ENCODE measurements around the gene ZNF841. TPM values are rescaled to one million over a fixed set of nuclear protein-coding genes. Genes with fewer than 3 reads are reported as not detected.

Gene ZNF841
- total and polyA plus RNA-seq, 9 of the 15 experiments (the other 6 are each of a cell fraction or from before 2014, with no cell fraction given), result 3.1 to 17.1 (median 11.0) TPM

GRCh38 chr19:52028027-52028779, 67.4 kb downstream of the ZNF841 start, which contains the start of gene ZNF614 (continued):
- TF ChIP-seq BACH1 (tag; IDR thresholded peaks at IDR 0.05) (peak; percentile 76), ZNF274 (IDR thresholded peaks at IDR 0.05; ENCODE audit: borderline replicate concordance, low read depth, low read length) (no peak), ZNF12 (CRISPR knock-in tag; IDR thresholded peaks at IDR 0.05) (no peak; the same call in 1 of the 2 replicates), NCOA1 (IDR thresholded peaks at IDR 0.05; ENCODE audit: low read depth) (no peak), HNRNPL (IDR thresholded peaks at IDR 0.05; ENCODE audit: low read depth, low read length) (no peak), ZNF24 (IDR thresholded peaks at IDR 0.05) (0 out of 2 replicates have a peak, but pooled peaks have one; percentile 28), STAG1 (CRISPR knock-in tag; IDR thresholded peaks at IDR 0.05; ENCODE audit: borderline replicate concordance) (no peak), POLR3G (IDR thresholded peaks at IDR 0.05; ENCODE audit: extremely low read depth, insufficient read length, insufficient replicate concordance) (no peak), E2F8 (IDR thresholded peaks at IDR 0.05; ENCODE audit: low read depth, partially characterized antibody) (peak; percentile 80), KHSRP (IDR thresholded peaks at IDR 0.05) (peak; percentile 77; the same call in 1 of the 2 replicates), SFPQ (IDR thresholded peaks at IDR 0.05; ENCODE audit: low read depth, low read length) (no peak), CREM (IDR thresholded peaks at IDR 0.05; ENCODE audit: low read depth) (peak; percentile 100), ZNF507 (tag; conservative IDR thresholded peaks at IDR 0.05) (no peak), MAFF (IDR thresholded peaks at IDR 0.05; ENCODE audit: low read length) (no peak), TAF7 (tag; IDR thresholded peaks at IDR 0.05) (no peak; the same call in 1 of the 2 replicates), CREB3L1 (IDR thresholded peaks at IDR 0.05; ENCODE audit: borderline replicate concordance, low read depth) (peak; percentile 74), CUX1 (CRISPR knock-in tag; IDR thresholded peaks at IDR 0.05) (no peak)
